ENCODE results near the gene PRND.
"Not testable (repeated sequence)": the region's sequence is repeated elsewhere in the genome, so short reads cannot be mapped to it uniquely, and the experiment has no call there.

The PRND gene

DNA sequence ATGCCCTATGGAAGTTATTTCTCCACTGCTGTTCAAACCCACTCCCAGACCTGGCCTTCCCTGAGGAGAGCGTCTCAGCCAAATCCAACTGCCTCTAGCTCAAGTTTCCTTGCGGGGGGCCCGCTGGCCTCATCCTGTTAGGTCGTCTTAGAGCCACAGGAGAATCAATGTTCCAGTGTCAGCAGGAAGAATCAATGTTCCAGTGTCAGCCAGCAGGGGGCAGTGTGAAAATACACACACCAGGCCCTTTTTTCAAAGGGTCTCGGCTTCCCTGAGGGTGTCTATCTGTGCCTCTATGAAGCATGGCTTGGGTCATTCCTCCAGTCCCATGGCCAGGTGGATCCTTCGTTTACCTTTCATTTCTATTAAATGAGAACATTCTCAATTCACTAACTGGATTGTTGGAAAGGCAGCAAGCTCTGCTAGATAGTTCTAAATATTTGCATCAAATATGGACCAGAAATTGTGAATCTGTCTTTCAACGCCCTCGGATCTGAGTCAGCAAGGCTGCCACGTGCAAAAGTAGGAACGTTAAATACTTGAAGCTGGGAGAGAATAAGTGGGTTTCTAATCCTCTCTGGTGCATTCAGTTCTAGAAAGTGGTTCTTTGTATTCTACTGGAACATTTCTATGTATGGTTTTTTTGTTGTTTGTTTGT lies 19.2 kb downstream of the PRND start:
- no peak for DNase-seq

DNA sequence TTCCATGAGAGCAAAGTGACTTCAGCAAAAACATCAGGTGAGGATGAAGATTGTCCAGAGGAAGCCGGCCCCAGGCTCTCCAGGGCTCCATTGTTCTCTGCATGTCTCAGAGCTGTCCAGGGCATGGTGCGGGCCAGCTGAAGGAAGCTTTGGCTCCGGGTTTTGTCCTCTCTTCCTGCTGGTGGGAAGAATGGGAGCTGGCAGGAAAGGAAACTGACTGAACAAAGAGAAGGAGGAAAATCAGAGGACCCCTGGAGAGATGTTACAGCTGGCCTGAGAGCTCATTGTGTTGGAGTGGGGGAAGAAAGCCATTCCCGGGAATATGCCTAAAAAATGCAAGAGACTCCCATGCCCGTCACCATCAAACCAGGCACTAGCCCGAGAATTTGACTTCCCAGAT lies 27.1 kb downstream of the PRND start:
- no peak for DNase-seq

DNA sequence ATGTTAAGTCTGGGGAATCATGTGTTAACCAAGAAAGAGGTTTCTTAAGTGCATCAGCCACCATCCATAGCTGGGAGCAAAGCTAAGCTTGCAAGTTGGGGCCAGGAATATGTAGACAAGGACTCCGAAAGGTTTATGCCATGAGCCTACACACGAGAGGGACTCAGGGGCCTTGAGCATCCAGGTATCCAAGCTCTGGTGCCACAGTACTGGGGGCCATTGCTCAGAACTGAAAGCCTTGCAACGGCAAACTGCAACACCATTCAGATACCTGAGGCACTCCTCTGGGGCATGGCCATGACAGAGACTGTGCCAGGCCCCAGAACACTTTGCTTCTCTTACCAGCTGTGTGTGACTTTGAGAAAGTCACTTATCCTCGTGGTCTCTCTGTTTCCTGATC lies 27.6 kb downstream of the PRND start:
- no peak for DNase-seq

DNA sequence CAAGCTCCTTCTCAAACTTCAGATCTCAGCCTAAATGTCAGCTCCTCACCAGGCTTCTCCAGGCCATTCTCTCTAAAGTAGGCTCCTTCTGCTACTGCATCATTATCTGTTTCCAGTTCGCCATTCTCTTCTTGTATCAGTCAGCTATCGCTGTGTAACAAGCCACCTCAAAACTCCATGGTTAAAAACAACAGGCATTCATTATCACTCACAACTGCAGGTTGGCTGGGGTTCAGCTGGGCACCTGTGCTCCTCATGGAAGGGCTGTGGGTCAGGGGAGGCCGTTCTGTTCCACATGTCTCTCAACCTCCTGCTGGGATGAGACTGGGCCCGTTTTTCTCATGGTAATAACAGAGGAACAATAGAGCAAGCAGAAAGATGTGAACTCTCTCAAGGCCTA lies 28.7 kb downstream of the PRND start:
- no peak for DNase-seq

DNA sequence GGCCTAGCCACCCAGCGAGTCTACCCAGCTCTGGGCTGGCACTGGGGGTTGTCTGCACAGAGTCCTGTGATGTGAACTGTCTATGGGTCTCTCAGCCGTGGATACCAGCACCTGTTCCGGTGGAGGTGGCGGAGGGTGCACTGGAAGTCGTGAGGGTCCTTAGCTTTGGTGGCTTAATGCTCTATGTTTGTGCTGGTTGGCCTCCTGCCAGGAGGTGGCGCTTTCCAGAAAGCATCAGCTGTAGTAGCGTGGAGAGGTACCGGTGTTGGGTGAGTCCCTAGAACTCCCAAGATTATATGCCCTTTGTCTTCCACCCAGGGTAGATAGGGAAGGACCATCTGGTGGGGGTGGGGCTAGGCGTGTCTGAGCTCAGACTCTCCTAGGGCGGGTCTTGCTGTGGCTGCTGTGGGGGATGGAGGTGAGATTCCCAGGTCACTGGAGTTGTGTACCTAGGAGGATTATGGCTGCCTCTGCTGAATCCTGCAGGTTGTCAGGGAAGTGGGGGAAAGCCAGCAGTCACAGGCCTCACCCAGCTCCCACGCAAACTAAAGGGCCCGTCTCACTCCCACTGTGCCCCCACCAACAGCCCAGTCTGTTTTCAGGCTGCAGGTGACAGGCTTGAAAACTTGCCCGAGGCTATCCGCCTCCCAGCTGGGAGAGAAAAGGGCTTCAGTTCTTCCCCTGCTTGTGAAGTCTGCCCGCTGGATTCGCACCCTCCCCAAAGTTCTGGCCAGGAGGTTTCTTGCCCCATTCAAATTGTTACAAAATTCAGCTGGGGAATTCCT lies 37.6 kb downstream of the PRND start:
- DNase-seq = not testable (repeated sequence)

DNA sequence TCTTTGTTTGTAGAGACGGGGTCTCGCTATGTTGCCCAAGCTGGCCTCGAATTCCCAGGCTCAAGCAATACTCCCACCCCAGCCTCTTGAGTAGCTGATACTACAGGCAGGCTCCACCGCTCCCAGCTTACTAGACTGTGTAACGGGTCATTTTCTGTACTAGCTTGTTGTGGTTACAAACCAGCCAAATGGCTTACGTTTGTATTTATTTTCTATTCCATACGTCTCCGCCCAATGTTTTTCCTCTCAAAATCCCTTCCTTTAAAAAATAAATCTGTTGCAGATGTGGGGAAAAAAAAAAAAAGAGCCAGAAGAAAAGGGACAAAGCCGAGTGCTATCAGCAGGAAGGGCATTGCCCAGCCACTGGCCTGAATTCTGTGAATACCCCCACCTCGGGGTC lies 41.6 kb downstream of the PRND start:
- no peak for DNase-seq

DNA sequence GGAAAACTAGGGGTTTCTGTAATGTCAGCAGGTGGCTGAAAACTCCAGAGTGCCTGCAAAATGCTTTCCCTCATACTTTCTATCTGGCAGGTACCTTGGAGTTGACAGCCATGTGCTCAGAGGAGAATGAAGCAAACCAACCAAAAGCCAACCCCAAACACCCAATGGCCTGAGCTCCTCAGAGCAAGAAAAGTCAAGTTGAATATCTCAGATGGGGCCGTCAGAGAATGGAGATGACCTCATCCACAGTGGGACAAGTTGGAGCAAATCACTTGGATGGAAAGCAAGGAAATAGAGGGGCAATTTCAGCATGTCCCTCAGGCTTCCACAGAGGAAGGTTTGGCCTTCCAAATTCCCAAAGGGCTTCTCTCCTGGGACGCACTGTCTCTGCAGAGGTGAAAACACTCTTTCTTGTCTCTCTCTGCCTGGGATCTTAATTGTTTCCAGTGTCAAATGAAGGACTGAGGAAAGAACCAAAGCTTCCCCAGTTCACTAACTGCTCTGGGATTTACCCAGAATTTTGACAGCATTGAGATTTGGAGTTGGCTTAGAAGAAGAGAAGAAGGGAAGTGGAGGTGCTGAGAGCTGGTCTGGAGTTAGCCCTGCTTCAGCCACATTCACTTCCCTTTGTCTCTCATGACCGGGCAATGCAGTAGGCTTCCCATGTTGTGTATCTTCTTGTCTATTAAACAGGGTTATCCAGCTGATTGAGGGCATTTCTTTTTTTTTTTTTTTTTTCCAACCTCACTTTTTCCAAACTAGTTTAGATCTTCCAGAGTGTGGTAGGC lies 42.2 kb downstream of the PRND start:
- no peak for DNase-seq

DNA sequence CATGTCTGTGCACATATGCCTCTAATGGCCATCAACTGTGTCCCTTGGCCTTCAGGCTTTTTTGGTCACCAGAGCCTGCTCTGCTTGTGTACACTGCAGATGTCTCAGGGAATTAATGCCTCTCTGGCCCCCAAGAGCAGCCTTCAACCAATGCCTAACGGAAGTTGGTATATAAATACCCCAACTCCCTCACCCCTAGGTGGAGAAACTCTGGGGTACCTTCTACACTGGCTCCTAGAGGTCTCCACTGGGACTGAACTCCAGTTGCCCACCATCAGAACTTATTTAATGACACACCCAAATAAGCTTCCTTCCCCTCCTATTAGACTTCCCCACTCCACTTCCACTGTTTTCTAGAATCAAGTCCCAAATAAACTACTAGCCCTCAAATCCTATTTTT lies 43.1 kb downstream of the PRND start:
- DNase-seq = no peak

DNA sequence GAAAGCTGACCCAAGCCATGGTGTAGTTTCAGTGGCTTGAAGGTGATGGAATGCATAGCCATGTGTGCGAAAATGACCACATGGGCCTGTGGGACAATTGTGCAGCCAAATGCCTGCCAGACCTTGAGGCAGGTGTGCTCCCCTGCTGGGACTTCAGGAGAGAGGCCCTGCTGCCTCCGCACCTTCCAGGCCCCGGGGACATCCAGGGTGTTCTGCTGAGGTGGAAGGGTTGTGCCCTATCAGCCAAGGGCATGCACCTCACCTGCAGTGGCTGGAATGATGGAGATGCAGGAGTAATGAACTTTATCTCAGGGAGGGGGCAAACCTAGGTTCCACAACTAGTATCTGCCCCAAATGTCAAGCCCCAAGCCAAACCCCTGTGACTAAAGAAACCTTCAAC lies 44.0 kb downstream of the PRND start:
- DNase-seq = no peak

DNA sequence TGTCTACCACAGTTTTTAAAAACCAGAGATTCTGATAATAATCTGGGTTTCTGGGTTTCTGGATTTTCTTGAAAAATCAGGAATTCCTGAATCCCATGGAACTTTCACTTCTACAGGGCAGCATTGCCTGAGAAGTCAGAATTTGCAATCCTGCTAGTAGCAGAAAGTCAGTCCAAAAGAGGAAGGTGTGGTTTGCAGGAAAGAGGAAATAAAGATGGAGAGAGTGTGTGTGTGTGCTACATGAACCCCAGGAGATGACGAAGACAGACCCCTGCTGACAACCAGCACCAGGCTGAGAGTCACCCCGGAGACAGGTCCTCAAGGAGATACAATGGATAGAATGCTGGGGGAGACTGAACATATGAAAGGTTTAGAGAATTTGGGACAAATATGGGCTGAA lies 44.9 kb downstream of the PRND start:
- no peak for DNase-seq

DNA sequence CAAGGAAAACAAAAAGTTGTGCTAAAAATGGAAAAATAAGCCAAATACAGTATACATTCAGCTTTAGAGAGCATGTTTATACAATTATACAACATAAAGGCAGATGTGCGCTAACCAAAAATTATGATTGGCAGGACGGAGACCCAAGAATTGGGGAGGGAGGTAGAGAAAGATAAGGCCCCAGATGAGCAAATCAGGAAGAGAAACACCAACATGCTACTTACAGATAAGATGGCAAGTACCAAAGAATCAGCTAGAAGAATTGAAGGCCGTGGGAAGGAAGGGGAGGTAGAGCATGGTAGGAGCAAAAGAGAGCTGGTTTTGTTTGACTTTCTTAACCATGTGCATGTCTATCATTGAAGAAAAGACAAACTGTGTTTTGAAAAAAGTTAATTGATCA lies 45.4 kb downstream of the PRND start:
- DNase-seq = no peak

DNA sequence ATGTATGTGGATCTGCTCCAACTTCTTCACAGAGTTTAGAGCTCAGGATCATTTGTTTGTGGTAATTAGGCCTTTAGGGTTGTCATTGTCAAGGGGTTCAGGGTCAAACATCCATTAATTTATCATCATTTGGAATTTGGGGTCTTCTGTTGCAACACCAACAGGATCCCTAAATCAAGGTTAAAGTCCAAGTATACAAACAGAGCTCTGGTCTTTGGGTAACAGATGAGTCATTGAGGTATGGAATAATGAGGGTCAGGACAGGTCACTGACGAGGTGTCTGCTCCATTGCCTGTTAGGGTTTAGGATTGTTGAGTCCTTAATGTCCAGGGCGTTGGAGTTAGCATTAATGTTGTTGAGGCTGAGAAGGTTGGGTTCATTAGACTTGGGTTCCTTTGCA lies 47.6 kb downstream of the PRND start:
- no peak for DNase-seq

DNA sequence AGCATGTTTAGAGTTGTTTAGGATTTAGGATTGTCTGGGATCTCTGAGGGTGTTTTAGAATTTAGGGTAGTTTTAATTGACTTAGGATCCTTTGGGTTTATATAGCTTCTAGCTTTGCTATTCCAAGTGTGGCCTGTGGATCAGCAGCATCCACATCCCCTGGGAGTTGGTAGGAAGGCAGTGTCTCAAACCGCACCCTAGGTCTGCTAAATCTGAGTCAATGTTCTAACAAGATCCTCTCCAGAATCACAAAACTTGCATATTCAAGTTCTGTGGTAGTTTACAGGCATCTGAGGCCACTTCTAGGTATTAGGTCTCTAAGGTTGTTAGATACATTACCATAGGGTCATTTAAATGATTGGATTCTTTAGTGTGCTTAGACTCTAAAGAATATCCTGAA lies 48.3 kb downstream of the PRND start:
- DNase-seq = no peak

DNA sequence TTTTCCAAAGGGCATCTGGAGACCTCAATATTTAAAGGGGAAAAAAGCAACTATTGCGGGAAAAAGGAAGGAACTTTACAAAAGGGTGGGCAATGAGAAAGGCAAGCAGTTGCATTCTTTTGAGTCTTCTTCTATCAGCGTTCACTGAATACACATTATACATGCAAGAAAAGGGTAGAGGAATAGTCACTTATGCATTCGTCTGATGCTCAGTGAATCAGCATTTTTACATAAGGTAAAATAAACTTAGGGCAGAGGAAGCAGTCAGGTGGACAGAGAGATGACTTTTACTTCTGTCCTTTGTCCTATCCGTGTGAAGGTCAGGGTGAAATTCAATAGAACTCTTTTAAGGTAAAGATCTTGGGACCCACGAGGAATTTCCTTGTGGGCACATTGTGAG lies 49.3 kb downstream of the PRND start:
- no peak for DNase-seq

DNA sequence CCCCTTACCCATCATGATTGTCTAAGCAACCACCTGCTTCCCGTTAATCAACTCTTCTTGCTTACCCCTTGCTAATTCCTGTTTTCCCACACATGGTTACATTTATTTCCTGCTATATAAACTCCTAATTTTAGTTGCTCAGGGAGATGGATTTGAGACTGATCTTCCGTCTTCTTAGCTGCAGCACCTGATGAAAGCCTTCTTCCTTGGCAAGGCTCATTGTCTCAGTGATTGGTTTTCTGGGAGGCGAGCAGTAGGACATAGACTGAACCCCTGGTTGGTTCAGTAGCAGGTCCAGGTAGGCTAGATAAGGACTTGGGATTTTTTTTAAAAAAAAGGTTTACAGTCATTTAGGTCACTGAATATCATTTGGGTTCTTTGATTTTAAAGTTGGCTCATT lies 50.4 kb downstream of the PRND start:
- no peak for DNase-seq

DNA sequence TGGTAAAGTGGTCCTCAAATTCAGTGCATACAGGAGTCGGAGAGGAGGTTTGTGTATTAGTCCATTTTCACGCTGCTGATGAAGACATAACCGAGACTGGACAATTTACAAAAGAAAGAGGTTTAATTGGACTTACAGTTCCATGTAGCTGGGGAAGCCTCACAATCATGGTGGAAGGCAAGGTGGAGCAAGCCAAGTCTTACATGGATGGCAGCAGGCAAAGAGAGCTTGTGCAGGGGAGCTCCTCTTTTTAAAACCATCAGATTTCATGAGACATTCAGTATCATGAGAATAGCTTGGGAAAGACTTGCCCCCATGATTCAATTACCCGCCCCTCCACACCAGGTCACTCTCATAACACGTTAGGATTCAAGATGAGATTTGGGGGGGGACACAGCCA lies 51.3 kb downstream of the PRND start:
- not testable (repeated sequence) for DNase-seq

DNA sequence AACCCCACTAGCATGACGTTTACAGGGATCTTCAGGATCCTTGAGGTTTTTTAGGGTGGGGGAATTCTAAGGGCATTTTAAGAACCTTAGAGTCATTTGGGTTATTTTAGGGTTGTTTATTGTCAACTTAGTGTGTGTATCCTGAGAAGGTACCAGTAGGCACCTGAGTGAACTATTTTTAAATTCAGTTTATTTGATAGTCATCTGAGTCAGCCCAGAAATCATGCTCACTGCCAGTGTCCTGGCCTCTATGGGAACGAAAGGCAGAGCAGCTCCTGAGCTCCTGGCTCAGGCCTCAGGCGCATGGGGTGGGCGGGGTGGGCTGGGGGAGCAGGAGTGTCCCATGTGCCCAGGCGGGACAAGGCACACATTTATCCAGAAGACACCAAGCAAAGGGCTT lies 52.0 kb downstream of the PRND start:
- DNase-seq = no peak

DNA sequence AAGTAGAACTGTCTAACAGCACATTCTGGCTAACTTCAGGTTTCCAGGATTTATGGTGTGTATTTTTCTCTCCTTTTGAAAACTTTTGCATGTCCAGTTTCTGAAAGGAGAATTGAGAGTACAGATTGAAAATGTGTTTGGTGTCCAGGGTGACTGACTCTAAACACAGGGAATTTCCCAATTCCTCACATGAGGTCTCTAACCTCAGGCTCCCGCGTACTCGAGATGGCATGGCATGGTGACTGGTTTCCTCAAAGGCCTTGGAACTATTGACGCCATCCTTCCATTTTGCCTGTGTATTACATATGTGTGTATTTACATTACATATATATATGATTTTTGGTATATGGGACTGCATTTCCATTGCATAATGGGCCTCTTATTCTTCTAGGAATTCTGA lies 52.5 kb downstream of the PRND start:
- DNase-seq = no peak

DNA sequence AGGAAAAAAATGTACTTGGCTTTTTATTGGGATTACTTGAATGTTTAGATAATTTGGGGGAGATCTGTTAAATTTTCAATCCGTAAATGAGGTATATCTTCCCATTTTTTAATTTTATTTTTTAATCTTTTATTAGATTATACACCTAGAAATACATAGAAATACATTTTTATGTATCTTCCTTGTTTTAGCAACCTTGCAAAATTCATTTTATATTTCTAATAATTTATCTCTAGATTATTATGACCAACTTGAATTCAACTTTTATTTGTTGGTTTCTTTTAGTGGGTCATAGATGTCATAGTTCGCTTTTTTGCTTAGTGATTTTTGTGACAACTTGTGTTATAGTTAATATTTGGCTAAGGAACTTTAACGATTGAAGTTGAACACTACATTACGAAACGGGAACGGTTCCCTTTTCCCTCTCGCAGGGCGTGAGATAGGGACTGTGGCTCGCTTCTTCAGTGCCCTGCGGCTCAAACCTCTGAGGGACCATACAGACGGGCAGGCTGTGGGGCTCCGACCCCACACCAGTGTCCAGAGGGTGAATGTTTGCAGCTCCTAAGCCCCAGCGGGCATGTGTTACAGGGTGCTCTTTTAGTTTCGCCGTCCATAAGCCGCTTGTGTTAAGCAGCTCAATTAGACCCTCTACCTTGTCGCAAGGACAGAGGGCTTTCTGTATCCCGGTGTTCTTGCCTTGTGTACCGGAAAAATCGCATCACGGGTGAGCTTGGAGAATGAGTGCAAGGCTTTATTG lies 53.8 kb downstream of the PRND start:
- DNase-seq = no peak

DNA sequence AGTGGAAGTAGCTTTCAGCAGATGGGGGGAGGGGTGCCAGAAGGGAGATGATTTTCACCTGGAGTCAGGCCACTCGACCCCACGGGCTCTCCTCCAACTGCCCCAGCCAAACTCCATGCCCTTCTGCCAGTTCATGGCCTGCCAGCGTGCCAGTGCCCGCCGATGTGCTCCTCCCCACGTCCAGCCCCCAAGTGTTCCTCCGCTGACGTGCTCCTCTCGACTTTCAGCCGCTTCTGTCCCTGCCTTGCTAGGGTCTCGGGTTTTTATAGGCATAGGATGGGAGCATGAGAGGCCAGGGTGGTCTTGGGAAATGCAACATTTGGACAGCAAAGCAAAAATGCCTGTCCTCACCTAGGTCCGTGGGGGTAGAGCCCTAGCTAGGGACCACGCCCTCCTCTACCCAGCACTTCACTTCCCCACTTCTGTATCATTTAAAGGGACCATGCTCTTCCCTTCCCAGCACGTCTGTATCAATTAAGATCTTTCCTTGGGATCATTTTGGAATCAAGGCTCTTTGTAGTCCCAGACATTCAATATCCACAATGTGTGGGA lies 54.4 kb downstream of the PRND start:
- no peak for DNase-seq

Measured in right hindlimb (tissue), 1 donor.